Mesenchymal stem cell (in vitro differentiated cells and primary cell): Measurements from ENCODE around the gene LRRC17.
A peak's percentile ranks its signal among the peaks of the same experiment; 100 is the strongest.
"Not testable (repeated sequence)": the region's sequence is repeated elsewhere in the genome, so short reads cannot be mapped to it uniquely, and the experiment has no call there.

Experiments used
- DNase-seq: peaks from one replicate; pipeline ENCODE4 v3.0.0-alpha.2; 2013
- H2AFZ ChIP-seq: one replicate; pipeline ENCODE4 v1.6.1; 2013; ENCODE audit warnings: low read depth, mild to moderate bottlenecking, control low read depth, inconsistent platforms, low read length, moderate library complexity
- H2AK5ac ChIP-seq: 2 replicates; pipeline ENCODE4 v1.6.1; 2013; ENCODE audit warnings: low read length, moderate library complexity, mild to moderate bottlenecking, inconsistent platforms; ENCODE audit not compliant: severe bottlenecking
- H2BK120ac ChIP-seq: one replicate; pipeline ENCODE4 v1.6.1; 2013; ENCODE audit warnings: low read depth, mild to moderate bottlenecking, inconsistent platforms, low read length, moderate library complexity
- H2BK12ac ChIP-seq, 2 experiments: one replicate each; pipeline ENCODE4 v1.6.1; 2013; ENCODE audit warnings: inconsistent platforms in 2 of 2, low read length in 2 of 2, mild to moderate bottlenecking in 2 of 2, moderate library complexity in 2 of 2, control low read depth in 1 of 2
- H2BK15ac ChIP-seq: one replicate; pipeline ENCODE4 v1.6.1; 2013; ENCODE audit warnings: mild to moderate bottlenecking, low read depth, inconsistent platforms; ENCODE audit not compliant: poor library complexity, severe bottlenecking
- H2BK5ac ChIP-seq: 2 replicates; pipeline ENCODE4 v1.6.1; 2013; ENCODE audit warnings: low read depth, mild to moderate bottlenecking, low read length, control low read depth, inconsistent platforms; ENCODE audit not compliant: poor library complexity, severe bottlenecking
- H3K14ac ChIP-seq, 2 experiments: one replicate each; pipeline ENCODE4 v1.6.1; 2013; ENCODE audit warnings: inconsistent platforms in 2 of 2, low read length in 2 of 2, control low read depth in 1 of 2, mild to moderate bottlenecking in 1 of 2, moderate library complexity in 1 of 2
- H3K18ac ChIP-seq, 2 experiments: one replicate each; pipeline ENCODE4 v1.6.1; 2013; ENCODE audit warnings: inconsistent platforms in 2 of 2, low read length in 2 of 2, control low read depth in 1 of 2, low read depth in 1 of 2, mild to moderate bottlenecking in 1 of 2
- H3K23ac ChIP-seq, 2 experiments: one replicate each; pipeline ENCODE4 v1.6.1; 2013; ENCODE audit warnings: inconsistent platforms in 2 of 2, low read length in 2 of 2, mild to moderate bottlenecking in 2 of 2, moderate library complexity in 2 of 2, control low read depth in 1 of 2
- H3K27ac ChIP-seq: 2 replicates; pipeline ENCODE4 v1.5.1; 2013; ENCODE audit warnings: mild to moderate bottlenecking, moderate library complexity, low read length, control low read depth, inconsistent platforms; ENCODE audit not compliant: poor library complexity, severe bottlenecking
- H3K27me3 ChIP-seq, 2 experiments: 2 replicates each; pipeline versions ENCODE4 v1.6.1 to v1.7.0; 2013; ENCODE audit warnings: low read length in 2 of 2, mild to moderate bottlenecking in 2 of 2, moderate library complexity in 2 of 2, control low read depth in 1 of 2, inconsistent platforms in 1 of 2; ENCODE audit not compliant: control insufficient read depth in 1 of 2, insufficient read depth in 1 of 2
- H3K36me3 ChIP-seq, 2 experiments: 2 replicates each; pipeline versions ENCODE4 v1.6.1 to v1.7.0; 2013; ENCODE audit warnings: low read length in 2 of 2, control low read depth in 1 of 2, inconsistent platforms in 1 of 2, low read depth in 1 of 2, mild to moderate bottlenecking in 1 of 2; ENCODE audit not compliant: insufficient read depth in 2 of 2, control insufficient read depth in 1 of 2
- H3K4ac ChIP-seq, 2 experiments: one replicate each; pipeline ENCODE4 v1.6.1; 2013; ENCODE audit warnings: inconsistent platforms in 2 of 2, low read length in 2 of 2, mild to moderate bottlenecking in 2 of 2, moderate library complexity in 2 of 2, control low read depth in 1 of 2, low read depth in 1 of 2
- H3K4me1 ChIP-seq: 2 replicates; pipeline ENCODE4 v1.6.1; 2013; ENCODE audit warnings: low read depth, low read length, control low read depth; ENCODE audit not compliant: control insufficient read depth, insufficient read depth
- H3K4me2 ChIP-seq: 2 replicates; pipeline ENCODE4 v1.6.1; 2013; ENCODE audit warnings: low read length, mild to moderate bottlenecking, inconsistent platforms; ENCODE audit not compliant: poor library complexity, severe bottlenecking
- H3K4me3 ChIP-seq, 2 experiments: 2 replicates each; pipeline versions ENCODE4 v1.5.1 to v1.7.0; 2013; ENCODE audit warnings: low read length in 2 of 2, mild to moderate bottlenecking in 2 of 2, control low read depth in 1 of 2, low read depth in 1 of 2; ENCODE audit not compliant: insufficient read depth in 1 of 2
- H3K79me1 ChIP-seq: replicated peaks from 2 replicates; pipeline ENCODE4 v1.6.1; 2013; ENCODE audit warnings: mild to moderate bottlenecking, control low read depth, low read length, inconsistent platforms; ENCODE audit not compliant: poor library complexity, severe bottlenecking
- H3K9ac ChIP-seq: 2 replicates; pipeline ENCODE4 v1.7.0; 2013; ENCODE audit warnings: mild to moderate bottlenecking, low read length, moderate library complexity
- H3K9me3 ChIP-seq: 2 replicates; pipeline ENCODE4 v1.7.0; 2013; ENCODE audit warnings: mild to moderate bottlenecking, low read length; ENCODE audit not compliant: control insufficient read depth
- H4K8ac ChIP-seq: one replicate; pipeline ENCODE4 v1.6.1; 2013; ENCODE audit warnings: inconsistent platforms, mild to moderate bottlenecking, low read length, moderate library complexity
- H4K91ac ChIP-seq: one replicate; pipeline ENCODE4 v1.6.1; 2013; ENCODE audit warnings: mild to moderate bottlenecking, low read length, inconsistent platforms
- WGBS: methylation state at CpG from one replicate; pipeline ENCODE4 v1.1.7; 2013; ENCODE audit warnings: mixed read lengths; 5-methylcytosine and 5-hydroxymethylcytosine counted together

Gene LRRC17

DNA sequence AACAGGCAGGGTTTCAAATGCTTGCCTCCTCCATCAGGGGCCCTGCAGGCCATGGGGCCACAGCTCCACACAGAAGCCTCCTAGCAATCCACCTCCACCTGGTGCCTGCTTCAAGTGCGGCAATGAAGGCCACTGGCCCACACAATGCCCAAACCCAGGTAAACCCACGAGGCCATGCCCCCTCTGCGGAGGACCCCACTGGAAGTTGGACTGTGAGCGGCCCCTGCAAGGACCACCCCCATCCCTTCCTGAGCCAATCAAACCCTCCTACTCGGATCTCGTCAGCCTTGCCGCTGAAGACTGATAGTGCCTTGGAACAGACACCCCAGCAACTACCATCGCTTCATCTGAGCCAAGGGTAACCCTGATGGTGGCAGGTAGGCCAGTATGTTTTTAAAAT lies 63.1 kb downstream of the LRRC17 start:
- H3K79me1 ChIP-seq, result no peaks in the 10 kb centered on the region
- no peaks in the 10 kb centered on the region for H3K4me1 ChIP-seq
- H3K36me3 ChIP-seq, result no peaks in the 10 kb centered on the region
- H3K4ac ChIP-seq, result no peak overlapping the region
- H2AK5ac ChIP-seq, result no peak overlapping the region
- no peak overlapping the region for H3K4me2 ChIP-seq
- no peaks in the 10 kb centered on the region for H3K9me3 ChIP-seq
- no peak overlapping the region for H3K4me3 ChIP-seq
- no peak overlapping the region for H2AFZ ChIP-seq
- no peak overlapping the region for H2BK12ac ChIP-seq
- H2BK15ac ChIP-seq, result no peak overlapping the region
- H3K27me3 ChIP-seq, result no peaks in the 10 kb centered on the region
- WGBS, result 75% methylated on average over 6 of the region's 8 CpGs
- H3K14ac ChIP-seq, result no peak overlapping the region
- no peak overlapping the region for H4K8ac ChIP-seq
- H3K9ac ChIP-seq, result no peak overlapping the region
- H3K23ac ChIP-seq, result no peak overlapping the region
- H4K91ac ChIP-seq, result no peak overlapping the region
- H2BK5ac ChIP-seq, result no peak overlapping the region
- no peak overlapping the region for H3K18ac ChIP-seq
- no peak for DNase-seq
- H3K27ac ChIP-seq, result no peak overlapping the region
- no peak overlapping the region for H2BK120ac ChIP-seq

GRCh38 chr7:102976493-102976892 lies 63.7 kb downstream of the LRRC17 start:
- Histone ChIP-seq H3K9ac (no peak overlapping the region), H2AFZ (no peak overlapping the region), H3K23ac (no peak overlapping the region), H3K4me2 (no peak overlapping the region), H2BK5ac (no peak overlapping the region), H2BK120ac (no peak overlapping the region), H3K27ac (no peak overlapping the region), H3K14ac (no peak overlapping the region), H3K18ac (no peak overlapping the region), H3K4me3 (no peak overlapping the region), H3K27me3 (no peaks in the 10 kb centered on the region), H3K4ac (no peak overlapping the region), H2BK15ac (no peak overlapping the region), H2BK12ac (no peak overlapping the region), H4K8ac (no peak overlapping the region), H3K4me1 (no peaks in the 10 kb centered on the region), H4K91ac (no peak overlapping the region), H3K36me3 (no peaks in the 10 kb centered on the region), H2AK5ac (no peak overlapping the region), H3K9me3 (no peaks in the 10 kb centered on the region), H3K79me1 (no peaks in the 10 kb centered on the region)
- WGBS, result 91% methylated on average over 8 of the region's 8 CpGs
- no peak for DNase-seq

DNA sequence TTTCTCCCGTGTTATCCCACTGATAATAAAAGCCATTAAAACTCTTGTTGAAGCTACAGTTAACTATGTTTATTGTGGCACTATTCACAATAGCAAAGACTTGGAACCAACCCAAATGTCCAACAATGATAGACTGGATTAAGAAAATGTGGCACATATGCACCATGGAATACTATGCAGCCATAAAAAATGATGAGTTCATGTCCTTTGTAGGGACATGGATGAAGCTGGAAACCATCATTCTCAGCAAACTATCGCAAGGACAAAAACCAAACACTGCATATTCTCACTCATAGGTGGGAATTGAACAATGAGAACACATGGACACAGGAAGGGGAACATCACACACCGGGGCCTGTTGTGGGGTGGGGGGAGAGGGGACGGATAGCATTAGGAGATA lies 64.8 kb downstream of the LRRC17 start:
- H2BK120ac ChIP-seq, H3K27me3 ChIP-seq, H3K27ac ChIP-seq, H2BK15ac ChIP-seq, H2AFZ ChIP-seq, H3K9me3 ChIP-seq, H3K18ac ChIP-seq, H3K4me3 ChIP-seq, H2AK5ac ChIP-seq, H3K4me2 ChIP-seq, H3K36me3 ChIP-seq, H4K8ac ChIP-seq, H3K4ac ChIP-seq, DNase-seq, H2BK12ac ChIP-seq, H3K9ac ChIP-seq, H3K23ac ChIP-seq, H3K4me1 ChIP-seq, H3K79me1 ChIP-seq, H4K91ac ChIP-seq, H2BK5ac ChIP-seq, H3K14ac ChIP-seq: not testable (repeated sequence)
- 100% methylated on average over 2 of the region's 4 CpGs for WGBS

GRCh38 chr7:102978284-102978683 lies 65.5 kb downstream of the LRRC17 start:
- peak; percentile 75 for DNase-seq
- H3K36me3 ChIP-seq, result no peaks in the 10 kb centered on the region
- H2AK5ac ChIP-seq, result no peak overlapping the region
- H3K9me3 ChIP-seq, result no peaks in the 10 kb centered on the region
- H3K14ac ChIP-seq, result no peak overlapping the region
- 33% methylated on average over 5 of the region's 6 CpGs for WGBS
- H3K9ac ChIP-seq, result no peak overlapping the region
- H3K4me2 ChIP-seq, result no peak overlapping the region
- H2AFZ ChIP-seq, result no peak overlapping the region
- no peak overlapping the region for H3K4me3 ChIP-seq
- no peak overlapping the region for H3K27ac ChIP-seq
- H3K4me1 ChIP-seq, result no peaks in the 10 kb centered on the region
- peak overlapping the region; percentile 57 for H4K8ac ChIP-seq
- H2BK120ac ChIP-seq, result no peak overlapping the region
- peak overlapping the region; percentile 91 for H4K91ac ChIP-seq
- H2BK5ac ChIP-seq, result no peak overlapping the region
- no peaks in the 10 kb centered on the region for H3K27me3 ChIP-seq
- no peaks in the 10 kb centered on the region for H3K79me1 ChIP-seq
- no peak overlapping the region for H3K4ac ChIP-seq
- peak overlapping the region in 1 of 2 experiments; percentile 61 for H3K18ac ChIP-seq
- no peak overlapping the region for H2BK15ac ChIP-seq
- peak overlapping the region in 1 of 2 experiments; percentile 15 for H2BK12ac ChIP-seq
- H3K23ac ChIP-seq, result no peak overlapping the region
